ENCODE results near the gene GPC1.

The GPC1 gene

GRCh38 chr2:240411261-240412160, 24.0 kb upstream of the GPC1 start:
- H3K4me3 ChIP-seq (ENCODE audit: low read length), result no peak overlapping the region
- DNase-seq (ENCODE audit: low read depth, low spot score), result no peak

GRCh38 chr2:240412211-240412861, 23.1 kb upstream of the GPC1 start:
- no peak for DNase-seq (ENCODE audit: low read depth, low spot score)
- no peak overlapping the region for H3K4me3 ChIP-seq (ENCODE audit: low read length)

- DNase-seq (ENCODE audit: low read depth, low spot score), result no peak
- no peak overlapping the region for H3K4me3 ChIP-seq (ENCODE audit: low read length)
These were observed 22.3 kb upstream of the GPC1 start for GRCh38 chr2:240412975-240413812.

GRCh38 chr2:240413813-240414429, 21.5 kb upstream of the GPC1 start:
- DNase-seq (ENCODE audit: low read depth, low spot score), result no peak
- H3K4me3 ChIP-seq (ENCODE audit: low read length), result no peak overlapping the region

GRCh38 chr2:240416821-240417220, 18.6 kb upstream of the GPC1 start:
- no peak for DNase-seq (ENCODE audit: low read depth, low spot score)
- no peak overlapping the region for H3K4me3 ChIP-seq (ENCODE audit: low read length)

GRCh38 chr2:240418311-240418710, 17.2 kb upstream of the GPC1 start:
- no peak for DNase-seq (ENCODE audit: low read depth, low spot score)
- H3K4me3 ChIP-seq (ENCODE audit: low read length), result no peak overlapping the region

- no peak overlapping the region for H3K4me3 ChIP-seq (ENCODE audit: low read length)
- DNase-seq (ENCODE audit: low read depth, low spot score), result no peak
These were observed 16.2 kb upstream of the GPC1 start for GRCh38 chr2:240419271-240419670.

- DNase-seq (ENCODE audit: low read depth, low spot score), result no peak
These were observed 15.7 kb upstream of the GPC1 start for GRCh38 chr2:240419723-240420122.

GRCh38 chr2:240420206-240421104, 15.0 kb upstream of the GPC1 start:
- no peak overlapping the region for H3K4me3 ChIP-seq (ENCODE audit: low read length)
- DNase-seq (ENCODE audit: low read depth, low spot score), result no peak

More at GRCh38 chr2:240419723-240420122, 15.7 kb upstream of the GPC1 start:
- no peak overlapping the region for H3K4me3 ChIP-seq (ENCODE audit: low read length)

GRCh38 chr2:240421381-240421780, 14.1 kb upstream of the GPC1 start:
- no peak for DNase-seq (ENCODE audit: low read depth, low spot score)
- H3K4me3 ChIP-seq (ENCODE audit: low read length), result no peak overlapping the region

- no peak for DNase-seq (ENCODE audit: low read depth, low spot score)
- H3K4me3 ChIP-seq (ENCODE audit: low read length), result no peak overlapping the region
These were observed 12.7 kb upstream of the GPC1 start for GRCh38 chr2:240422658-240423329.

- no peak for DNase-seq (ENCODE audit: low read depth, low spot score)
- no peak overlapping the region for H3K4me3 ChIP-seq (ENCODE audit: low read length)
These were observed 11.7 kb upstream of the GPC1 start for GRCh38 chr2:240423788-240424191.

- DNase-seq (ENCODE audit: low read depth, low spot score), result no peak
These were observed 10.9 kb upstream of the GPC1 start for GRCh38 chr2:240424341-240425235.

GRCh38 chr2:240425236-240425615, 10.2 kb upstream of the GPC1 start:
- no peak overlapping the region for H3K4me3 ChIP-seq (ENCODE audit: low read length)
- peak; percentile 6 for DNase-seq (ENCODE audit: low read depth, low spot score)

More at GRCh38 chr2:240424341-240425235, 10.9 kb upstream of the GPC1 start:
- no peak overlapping the region for H3K4me3 ChIP-seq (ENCODE audit: low read length)

- H3K4me3 ChIP-seq (ENCODE audit: low read length), result no peak overlapping the region
- no peak for DNase-seq (ENCODE audit: low read depth, low spot score)
These were observed 9.8 kb upstream of the GPC1 start for GRCh38 chr2:240425697-240426096.

GRCh38 chr2:240426845-240427721, 8.4 kb upstream of the GPC1 start:
- no peak for DNase-seq (ENCODE audit: low read depth, low spot score)
- H3K4me3 ChIP-seq (ENCODE audit: low read length), result no peak overlapping the region

All from Jurkat, Clone E6-1 (cell line).